ENCODE data around the gene GRM7.

DNA sequence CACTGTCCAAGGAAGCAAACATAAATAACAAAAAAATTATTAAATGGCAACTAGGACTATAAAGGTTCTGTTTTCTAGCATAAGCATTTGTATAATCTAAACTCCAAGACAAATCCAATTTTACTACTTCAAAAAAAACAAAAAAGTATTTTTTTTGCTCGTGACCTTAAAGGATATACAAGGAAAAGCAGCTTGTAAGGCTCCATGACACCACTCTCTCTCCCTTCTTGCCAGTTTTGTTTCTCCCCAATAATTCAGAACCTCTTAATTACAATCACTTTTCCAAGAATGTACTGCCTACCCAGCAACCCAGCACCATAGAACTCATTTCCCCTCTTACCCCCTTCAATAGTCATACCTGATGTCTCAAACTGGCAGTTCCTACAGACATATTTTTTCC, 496.2 kb downstream of the GRM7 start:
- TF ChIP-seq, protein P1, sequence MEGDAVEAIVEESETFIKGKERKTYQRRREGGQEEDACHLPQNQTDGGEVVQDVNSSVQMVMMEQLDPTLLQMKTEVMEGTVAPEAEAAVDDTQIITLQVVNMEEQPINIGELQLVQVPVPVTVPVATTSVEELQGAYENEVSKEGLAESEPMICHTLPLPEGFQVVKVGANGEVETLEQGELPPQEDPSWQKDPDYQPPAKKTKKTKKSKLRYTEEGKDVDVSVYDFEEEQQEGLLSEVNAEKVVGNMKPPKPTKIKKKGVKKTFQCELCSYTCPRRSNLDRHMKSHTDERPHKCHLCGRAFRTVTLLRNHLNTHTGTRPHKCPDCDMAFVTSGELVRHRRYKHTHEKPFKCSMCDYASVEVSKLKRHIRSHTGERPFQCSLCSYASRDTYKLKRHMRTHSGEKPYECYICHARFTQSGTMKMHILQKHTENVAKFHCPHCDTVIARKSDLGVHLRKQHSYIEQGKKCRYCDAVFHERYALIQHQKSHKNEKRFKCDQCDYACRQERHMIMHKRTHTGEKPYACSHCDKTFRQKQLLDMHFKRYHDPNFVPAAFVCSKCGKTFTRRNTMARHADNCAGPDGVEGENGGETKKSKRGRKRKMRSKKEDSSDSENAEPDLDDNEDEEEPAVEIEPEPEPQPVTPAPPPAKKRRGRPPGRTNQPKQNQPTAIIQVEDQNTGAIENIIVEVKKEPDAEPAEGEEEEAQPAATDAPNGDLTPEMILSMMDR (IDR thresholded peaks at IDR 0.05): no peak
- TF ChIP-seq POLR2A (IDR thresholded peaks at IDR 0.05): no peak
